Karpas-422 (cell line): ENCODE measurements around the gene RBBP8. TPM values are rescaled to one million over a fixed set of nuclear protein-coding genes. Genes with fewer than 3 reads are reported as not detected.

ENCODE experiments used
- DNase-seq: peaks from one replicate; pipeline ENCODE4 v3.0.0-alpha.2; 2015
- H2AFZ ChIP-seq: fragments of 200-600 bp; sonication (generic); 2 replicates; pipeline ENCODE4 v1.6.1; 2014; ENCODE audit warnings: antibody characterized with exemption, low read length, mixed read lengths
- H3K27ac ChIP-seq: fragments of 200-600 bp; sonication (generic); 2 replicates; pipeline ENCODE4 v1.5.1; 2014; ENCODE audit warnings: mild to moderate bottlenecking, low read length, moderate library complexity
- H3K27me3 ChIP-seq: fragments of 200-600 bp; sonication (generic); 2 replicates; pipeline ENCODE4 v1.6.1; 2014; ENCODE audit warnings: low read length, mixed read lengths
- H3K36me3 ChIP-seq: fragments of 200-600 bp; sonication (generic); 2 replicates; pipeline ENCODE4 v1.6.1; 2014; ENCODE audit warnings: low read length, mixed read lengths; ENCODE audit not compliant: insufficient read depth
- H3K4me1 ChIP-seq: fragments of 200-600 bp; sonication (generic); 2 replicates; pipeline ENCODE4 v1.6.1; 2014; ENCODE audit warnings: mild to moderate bottlenecking, low read length, mixed read lengths
- H3K4me2 ChIP-seq: fragments of 200-600 bp; sonication (generic); 2 replicates; pipeline ENCODE4 v1.6.1; 2014; ENCODE audit warnings: low read length, low read depth, mild to moderate bottlenecking; ENCODE audit not compliant: poor library complexity, severe bottlenecking
- H3K4me3 ChIP-seq: fragments of 200-600 bp; sonication (generic); 2 replicates; pipeline ENCODE4 v1.5.1; 2014; ENCODE audit warnings: mild to moderate bottlenecking, antibody characterized with exemption, low read length, mixed read lengths
- H3K79me2 ChIP-seq: fragments of 200-600 bp; sonication (generic); 2 replicates; pipeline ENCODE4 v1.6.1; 2014; ENCODE audit warnings: mild to moderate bottlenecking, low read length, mixed read lengths
- H3K9ac ChIP-seq: fragments of 200-600 bp; sonication (generic); 2 replicates; pipeline ENCODE4 v1.6.0; 2014; ENCODE audit warnings: low read length
- H3K9me2 ChIP-seq: fragments of 200-600 bp; sonication (generic), shearing (Covaris generic); replicated peaks from 2 replicates; pipeline ENCODE4 v1.6.0; 2014; ENCODE audit warnings: mild to moderate bottlenecking, low read length, moderate library complexity; ENCODE audit not compliant: insufficient read depth
- H3K9me3 ChIP-seq: fragments of 300-700, 200-600 bp; sonication (generic); 2 replicates; pipeline ENCODE4 v1.6.1; 2014; ENCODE audit warnings: low read length, mixed read lengths
- H4K20me1 ChIP-seq: fragments of 200-600 bp; sonication (generic); 2 replicates; pipeline ENCODE4 v1.6.1; 2014; ENCODE audit warnings: mild to moderate bottlenecking, antibody characterized with exemption, low read length, low read depth; ENCODE audit not compliant: insufficient read depth
- small RNA-seq: library from RNA; depleted of rRNA; stranded (forward); fragments of <200 nt; gene quantifications from one replicate; pipeline ENCODE3, GENCODE V24; 2014
- total RNA-seq: library from RNA; depleted of rRNA; stranded (reverse); fragments of >200 nt; shearing (Covaris generic); gene quantifications from 2 replicates; pipeline ENCODE4 v1.2.3, GENCODE V29; 2014; ENCODE audit warnings: low replicate concordance; rRNA removed

Gene RBBP8
- total RNA-seq, 1 experiment from 2014 or later: 148 TPM

- Histone ChIP-seq H4K20me1 (no peaks in the 10 kb centered on the region), H3K9ac (no peak overlapping the region), H3K9me3 (no peaks in the 10 kb centered on the region), H3K27ac (no peak overlapping the region), H3K9me2 (no peaks in the 10 kb centered on the region), H3K4me3 (no peak overlapping the region), H3K4me1 (no peaks in the 10 kb centered on the region; the same call in 1 of the 2 replicates), H2AFZ (no peak overlapping the region), H3K27me3 (no peaks in the 10 kb centered on the region), H3K79me2 (no peaks in the 10 kb centered on the region), H3K4me2 (no peak overlapping the region), H3K36me3 (no peaks in the 10 kb centered on the region)
- no peak for DNase-seq
Measured at GRCh38 chr18:23068570-23069310, 135.6 kb downstream of the RBBP8 start.

GRCh38 chr18:23069481-23069880 is 136.4 kb downstream of the RBBP8 start:
- Histone ChIP-seq H3K36me3 (no peaks in the 10 kb centered on the region), H3K27ac (no peak overlapping the region), H3K9me2 (no peaks in the 10 kb centered on the region), H3K9me3 (no peaks in the 10 kb centered on the region), H3K27me3 (no peaks in the 10 kb centered on the region), H3K4me2 (no peak overlapping the region), H4K20me1 (no peaks in the 10 kb centered on the region), H3K4me3 (no peak overlapping the region), H3K79me2 (no peaks in the 10 kb centered on the region), H3K4me1 (no peaks in the 10 kb centered on the region; the same call in 1 of the 2 replicates), H3K9ac (no peak overlapping the region), H2AFZ (no peak overlapping the region)
- DNase-seq: no peak

GRCh38 chr18:23069898-23070297 is 136.8 kb downstream of the RBBP8 start:
- Histone ChIP-seq H3K27ac (no peak overlapping the region), H3K36me3 (no peaks in the 10 kb centered on the region), H3K4me1 (no peaks in the 10 kb centered on the region; the same call in 1 of the 2 replicates), H3K4me2 (no peak overlapping the region), H3K79me2 (no peaks in the 10 kb centered on the region), H2AFZ (no peak overlapping the region), H3K4me3 (no peak overlapping the region), H3K9me2 (no peaks in the 10 kb centered on the region), H3K9ac (no peak overlapping the region), H3K9me3 (no peaks in the 10 kb centered on the region), H4K20me1 (no peaks in the 10 kb centered on the region), H3K27me3 (no peaks in the 10 kb centered on the region)
- no peak for DNase-seq

- Histone ChIP-seq H3K36me3 (no peaks in the 10 kb centered on the region), H3K9me3 (no peaks in the 10 kb centered on the region), H3K9me2 (no peaks in the 10 kb centered on the region), H3K4me2 (no peak overlapping the region), H3K79me2 (no peaks in the 10 kb centered on the region), H3K4me3 (no peak overlapping the region), H4K20me1 (no peaks in the 10 kb centered on the region), H3K9ac (no peak overlapping the region), H3K27ac (no peak overlapping the region), H3K4me1 (no peaks in the 10 kb centered on the region; the same call in 1 of the 2 replicates), H2AFZ (no peak overlapping the region), H3K27me3 (no peaks in the 10 kb centered on the region)
- no peak for DNase-seq
Measured at GRCh38 chr18:23071285-23071684, 138.2 kb downstream of the RBBP8 start.

- H3K4me1 ChIP-seq: no peaks in the 10 kb centered on the region; the same call in 1 of the 2 replicates
- no peaks in the 10 kb centered on the region for H3K79me2 ChIP-seq
- H3K9me3 ChIP-seq: no peaks in the 10 kb centered on the region
- no peaks in the 10 kb centered on the region for H3K36me3 ChIP-seq
- no peak overlapping the region for H3K9ac ChIP-seq
- H3K9me2 ChIP-seq: no peaks in the 10 kb centered on the region
- H3K4me2 ChIP-seq: no peak overlapping the region
- H3K27ac ChIP-seq: no peak overlapping the region
- H3K4me3 ChIP-seq: no peak overlapping the region
- H4K20me1 ChIP-seq: no peaks in the 10 kb centered on the region
- no peaks in the 10 kb centered on the region for H3K27me3 ChIP-seq
- DNase-seq: no peak
- H2AFZ ChIP-seq: no peak overlapping the region
Measured at GRCh38 chr18:23072079-23072478, 139.0 kb downstream of the RBBP8 start.

- Histone ChIP-seq H3K9ac (no peak overlapping the region), H4K20me1 (no peaks in the 10 kb centered on the region), H3K4me2 (no peak overlapping the region), H3K9me3 (no peaks in the 10 kb centered on the region), H3K4me3 (no peak overlapping the region), H3K9me2 (no peaks in the 10 kb centered on the region), H2AFZ (no peak overlapping the region), H3K79me2 (no peaks in the 10 kb centered on the region), H3K36me3 (no peaks in the 10 kb centered on the region), H3K27me3 (no peaks in the 10 kb centered on the region), H3K27ac (no peak overlapping the region), H3K4me1 (peaks cover 3% of the 10 kb centered on the region)
- no peak for DNase-seq
Measured at GRCh38 chr18:23073996-23074606, 141.0 kb downstream of the RBBP8 start.

Small RNA genes lying within 50 kb of the gene (small RNA-seq; reads per million reads assigned to genes)
- gene RF00019 (not detected), gene RN7SL745P (not detected)

Other genes with a start within 250 kb of the RBBP8 start
- gene CABLES1, start 202.2 kb downstream of the RBBP8 start, total RNA-seq: 0.22 TPM in 1 of 2 replicates, not detected in the other